K562 (cell line): ENCODE results near the gene NET1. TPM values are rescaled to one million over a fixed set of nuclear protein-coding genes. Genes with fewer than 3 reads are reported as not detected.
A peak's percentile ranks its signal among the peaks of the same experiment; 100 is the strongest.

Source experiments
- ARHGAP35 ChIP-seq: fragments of 450-650 bp; IDR thresholded peaks from 2 replicates; pipeline ENCODE4 v1.6.1; 2018; ENCODE audit not compliant: partially characterized antibody
- ASH1L ChIP-seq: fragments of 450-650 bp; IDR thresholded peaks from 2 replicates; pipeline ENCODE4 v1.6.1; 2018; ENCODE audit warnings: borderline replicate concordance, mild to moderate bottlenecking, low read depth; ENCODE audit not compliant: partially characterized antibody
- CEBPG ChIP-seq, 3 experiments: fragments of 200-800 bp in 1 of 3; sonication (Bioruptor generic) in 1 of 3; sonication (generic) in 1 of 3; formaldehyde crosslinking in 1 of 3; IDR thresholded peaks in 2 of 3; conservative IDR thresholded peaks in 1 of 3; 2 replicates each; pipeline versions ENCODE4 v1.6.1 to v1.8.0; 2016 to 2022; ENCODE audit warnings: missing compliant biosample characterization in 2 of 3, missing genetic modification characterization in 2 of 3, mild to moderate bottlenecking in 1 of 3, missing genetic modification reagents in 1 of 3
- EP300 ChIP-seq: IDR thresholded peaks from 2 replicates; pipeline ENCODE4 v1.6.1; 2012; ENCODE audit warnings: low read length, improper control_type of control experiment
- EP400 ChIP-seq: fragments of 450-650 bp; IDR thresholded peaks from 2 replicates; pipeline ENCODE4 v1.6.1; 2017; ENCODE audit warnings: antibody characterized with exemption, mild to moderate bottlenecking, moderate library complexity
- GABPB1 ChIP-seq: sonication (generic); formaldehyde crosslinking; IDR thresholded peaks from 2 replicates; pipeline ENCODE4 v1.8.0; 2022; ENCODE audit warnings: mild to moderate bottlenecking, missing genetic modification reagents
- HDAC1 ChIP-seq, 2 experiments: fragments of 450-650 bp; IDR thresholded peaks; 2 replicates each; pipeline ENCODE4 v1.6.1; 2016 to 2017; ENCODE audit warnings: inconsistent platforms in 1 of 2, mild to moderate bottlenecking in 1 of 2, moderate library complexity in 1 of 2
- LCOR ChIP-seq: sonication (generic); formaldehyde crosslinking; IDR thresholded peaks from 2 replicates; pipeline ENCODE4 v1.8.0; 2022; ENCODE audit warnings: mild to moderate bottlenecking, missing genetic modification reagents
- RBM34 ChIP-seq: fragments of 200-400 bp; formaldehyde crosslinking; IDR thresholded peaks from 2 replicates; pipeline ENCODE4 v1.6.1; 2018; ENCODE audit warnings: low read length, borderline replicate concordance; ENCODE audit not compliant: insufficient read depth
- RUNX1 ChIP-seq: sonication (generic); IDR thresholded peaks from 2 replicates; pipeline ENCODE4 v1.6.1; 2016; ENCODE audit warnings: antibody characterized with exemption, low read depth
- TAF1 ChIP-seq: IDR thresholded peaks from 2 replicates; pipeline ENCODE4 v1.6.1; 2011; ENCODE audit warnings: mild to moderate bottlenecking, low read length, moderate library complexity; ENCODE audit not compliant: insufficient read depth, control insufficient read depth, severe bottlenecking; ENCODE audit errors: extremely low read depth
- U2AF2 ChIP-seq: fragments of 200-400 bp; formaldehyde crosslinking; optimal IDR thresholded peaks from 2 replicates; pipeline ENCODE3; 2017; ENCODE audit warnings: low read depth, mild to moderate bottlenecking, low read length
- ZC3H8 ChIP-seq: fragments of 450-650 bp; IDR thresholded peaks from 2 replicates; pipeline ENCODE4 v1.6.1; 2017
- ZNF224 ChIP-seq: sonication (generic); formaldehyde crosslinking; IDR thresholded peaks from 2 replicates; pipeline ENCODE4 v1.8.0; 2022; ENCODE audit warnings: mild to moderate bottlenecking, missing genetic modification reagents
- polyA plus RNA-seq, 8 experiments: library from polyadenylated mRNA; depleted of rRNA in 4 of 8; stranded (reverse) in 5 of 8; unstranded in 3 of 8; fragments of >200 nt; fragmentation: Nextera tagmentation in 2 of 8; fragmentation: Illumina TruSeq in 1 of 8; extraction: Ambion mirVana in 2 of 8; extraction: Trizol in 1 of 8; gene quantifications; 2 replicates each; pipeline versions ENCODE4 v1.2.1 to v1.2.3, GENCODE V29; 2011 to 2014; ENCODE audit warnings: inconsistent platforms in 1 of 8, missing spikeins in 1 of 8
- total RNA-seq, 7 experiments: library from RNA; depleted of rRNA in 6 of 7; stranded (reverse); fragments of >200 nt in 6 of 7; fragmentation: Illumina TruSeq in 2 of 7; extraction: Trizol in 2 of 7; gene quantifications; 2 replicates each; pipeline versions ENCODE4 v1.2.1 to v1.2.3, GENCODE V29; 2011 to 2021; ENCODE audit warnings: low replicate concordance in 1 of 7
- TF ChIP-seq, protein P1 (sequence below): IDR thresholded peaks from 3 replicates; pipeline ENCODE4 v1.6.1; 2011; ENCODE audit warnings: borderline replicate concordance, mild to moderate bottlenecking; ENCODE audit not compliant: insufficient read length, insufficient read depth
- TF ChIP-seq, protein P2 (sequence below): fragments of 250-450 bp; sonication (Bioruptor Pico); IDR thresholded peaks from 2 replicates; pipeline ENCODE4 v1.9.0; 2021; ENCODE audit warnings: mild to moderate bottlenecking, inconsistent platforms
- TF ChIP-seq, protein P3 (sequence below): fragments of 450-650 bp; formaldehyde crosslinking; IDR thresholded peaks from 2 replicates; pipeline ENCODE4 v1.4.0; 2022; ENCODE audit warnings: missing genetic modification characterization
- TF ChIP-seq, protein P4 (sequence below): fragments of 250-450 bp; sonication (Bioruptor Pico); IDR thresholded peaks from 2 replicates; pipeline ENCODE4 v1.5.0; 2021
- TF ChIP-seq, protein P5 (sequence below): sonication (generic); formaldehyde crosslinking; IDR thresholded peaks from 2 replicates; pipeline ENCODE4 v1.8.0; 2022; ENCODE audit warnings: mild to moderate bottlenecking, missing genetic modification reagents
- TF ChIP-seq, protein P6 (sequence below): IDR thresholded peaks from 2 replicates; pipeline ENCODE4 v1.6.1; 2011; ENCODE audit not compliant: insufficient read length; ENCODE audit errors: extremely low read depth

The NET1 gene
- total and polyA plus RNA-seq, 9 of the 15 experiments (the other 6 are each of a cell fraction or from before 2014, with no cell fraction given): 47.4 to 258 (median 106) TPM

DNA sequence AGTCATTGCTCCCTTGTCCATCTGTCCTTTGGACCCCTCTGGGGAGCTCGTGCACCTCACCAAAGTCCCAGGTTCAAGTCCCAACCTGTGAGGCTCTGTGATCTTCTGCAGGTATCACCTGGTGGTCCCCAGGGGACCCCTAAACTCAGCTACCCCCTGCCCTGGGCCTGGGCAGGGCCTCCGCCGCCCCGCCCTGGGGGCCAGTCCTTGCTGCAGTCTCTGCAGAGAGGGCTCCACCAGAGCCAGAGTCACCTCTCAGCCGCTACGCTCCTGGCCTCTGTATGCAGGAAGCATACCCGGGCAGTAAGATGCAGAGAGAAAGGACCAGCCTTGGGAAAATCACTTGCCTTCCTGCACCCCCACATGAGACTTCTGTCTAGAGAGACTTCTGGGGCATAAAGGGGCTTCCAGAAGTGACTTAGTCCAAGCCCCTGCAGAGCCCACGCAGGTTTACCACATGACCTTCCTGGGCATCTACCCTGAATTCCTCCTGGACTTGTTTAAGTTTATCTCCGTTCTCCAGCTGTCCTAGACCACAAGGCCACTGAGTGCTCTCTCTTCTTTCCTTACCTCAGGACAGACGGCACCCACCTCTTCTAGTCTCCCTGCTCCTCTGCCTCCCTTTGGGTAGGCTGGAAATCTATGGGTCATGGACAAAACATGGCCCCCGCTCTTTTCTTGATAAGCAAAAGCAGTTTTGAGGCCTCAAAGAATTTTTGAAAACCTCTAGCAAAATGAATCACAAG, 65.8 kb downstream of the NET1 start (continued):
- TF ChIP-seq, protein P1, sequence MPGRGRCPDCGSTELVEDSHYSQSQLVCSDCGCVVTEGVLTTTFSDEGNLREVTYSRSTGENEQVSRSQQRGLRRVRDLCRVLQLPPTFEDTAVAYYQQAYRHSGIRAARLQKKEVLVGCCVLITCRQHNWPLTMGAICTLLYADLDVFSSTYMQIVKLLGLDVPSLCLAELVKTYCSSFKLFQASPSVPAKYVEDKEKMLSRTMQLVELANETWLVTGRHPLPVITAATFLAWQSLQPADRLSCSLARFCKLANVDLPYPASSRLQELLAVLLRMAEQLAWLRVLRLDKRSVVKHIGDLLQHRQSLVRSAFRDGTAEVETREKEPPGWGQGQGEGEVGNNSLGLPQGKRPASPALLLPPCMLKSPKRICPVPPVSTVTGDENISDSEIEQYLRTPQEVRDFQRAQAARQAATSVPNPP: no peak
- TF ChIP-seq U2AF2: no peak
- no peak for TF ChIP-seq RUNX1
- TF ChIP-seq, protein P2, sequence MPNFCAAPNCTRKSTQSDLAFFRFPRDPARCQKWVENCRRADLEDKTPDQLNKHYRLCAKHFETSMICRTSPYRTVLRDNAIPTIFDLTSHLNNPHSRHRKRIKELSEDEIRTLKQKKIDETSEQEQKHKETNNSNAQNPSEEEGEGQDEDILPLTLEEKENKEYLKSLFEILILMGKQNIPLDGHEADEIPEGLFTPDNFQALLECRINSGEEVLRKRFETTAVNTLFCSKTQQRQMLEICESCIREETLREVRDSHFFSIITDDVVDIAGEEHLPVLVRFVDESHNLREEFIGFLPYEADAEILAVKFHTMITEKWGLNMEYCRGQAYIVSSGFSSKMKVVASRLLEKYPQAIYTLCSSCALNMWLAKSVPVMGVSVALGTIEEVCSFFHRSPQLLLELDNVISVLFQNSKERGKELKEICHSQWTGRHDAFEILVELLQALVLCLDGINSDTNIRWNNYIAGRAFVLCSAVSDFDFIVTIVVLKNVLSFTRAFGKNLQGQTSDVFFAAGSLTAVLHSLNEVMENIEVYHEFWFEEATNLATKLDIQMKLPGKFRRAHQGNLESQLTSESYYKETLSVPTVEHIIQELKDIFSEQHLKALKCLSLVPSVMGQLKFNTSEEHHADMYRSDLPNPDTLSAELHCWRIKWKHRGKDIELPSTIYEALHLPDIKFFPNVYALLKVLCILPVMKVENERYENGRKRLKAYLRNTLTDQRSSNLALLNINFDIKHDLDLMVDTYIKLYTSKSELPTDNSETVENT (CRISPR knock-in tag): no peak
- TF ChIP-seq EP300: peak; percentile 84
- no peak for TF ChIP-seq ZC3H8
- TF ChIP-seq, protein P3, sequence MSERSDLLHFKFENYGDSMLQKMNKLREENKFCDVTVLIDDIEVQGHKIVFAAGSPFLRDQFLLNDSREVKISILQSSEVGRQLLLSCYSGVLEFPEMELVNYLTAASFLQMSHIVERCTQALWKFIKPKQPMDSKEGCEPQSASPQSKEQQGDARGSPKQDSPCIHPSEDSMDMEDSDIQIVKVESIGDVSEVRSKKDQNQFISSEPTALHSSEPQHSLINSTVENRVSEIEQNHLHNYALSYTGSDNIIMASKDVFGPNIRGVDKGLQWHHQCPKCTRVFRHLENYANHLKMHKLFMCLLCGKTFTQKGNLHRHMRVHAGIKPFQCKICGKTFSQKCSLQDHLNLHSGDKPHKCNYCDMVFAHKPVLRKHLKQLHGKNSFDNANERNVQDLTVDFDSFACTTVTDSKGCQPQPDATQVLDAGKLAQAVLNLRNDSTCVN (CRISPR knock-in tag): no peak
- TF ChIP-seq, protein P4, sequence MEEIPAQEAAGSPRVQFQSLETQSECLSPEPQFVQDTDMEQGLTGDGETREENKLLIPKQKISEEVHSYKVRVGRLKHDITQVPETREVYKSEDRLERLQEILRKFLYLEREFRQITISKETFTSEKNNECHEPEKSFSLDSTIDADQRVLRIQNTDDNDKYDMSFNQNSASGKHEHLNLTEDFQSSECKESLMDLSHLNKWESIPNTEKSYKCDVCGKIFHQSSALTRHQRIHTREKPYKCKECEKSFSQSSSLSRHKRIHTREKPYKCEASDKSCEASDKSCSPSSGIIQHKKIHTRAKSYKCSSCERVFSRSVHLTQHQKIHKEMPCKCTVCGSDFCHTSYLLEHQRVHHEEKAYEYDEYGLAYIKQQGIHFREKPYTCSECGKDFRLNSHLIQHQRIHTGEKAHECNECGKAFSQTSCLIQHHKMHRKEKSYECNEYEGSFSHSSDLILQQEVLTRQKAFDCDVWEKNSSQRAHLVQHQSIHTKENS: no peak
- TF ChIP-seq GABPB1 (CRISPR knock-in tag): no peak
- no peak for TF ChIP-seq HDAC1 (IDR thresholded peaks at IDR 0.05)
- no peak for TF ChIP-seq ARHGAP35
- no peak for TF ChIP-seq RBM34
- TF ChIP-seq, protein P5, sequence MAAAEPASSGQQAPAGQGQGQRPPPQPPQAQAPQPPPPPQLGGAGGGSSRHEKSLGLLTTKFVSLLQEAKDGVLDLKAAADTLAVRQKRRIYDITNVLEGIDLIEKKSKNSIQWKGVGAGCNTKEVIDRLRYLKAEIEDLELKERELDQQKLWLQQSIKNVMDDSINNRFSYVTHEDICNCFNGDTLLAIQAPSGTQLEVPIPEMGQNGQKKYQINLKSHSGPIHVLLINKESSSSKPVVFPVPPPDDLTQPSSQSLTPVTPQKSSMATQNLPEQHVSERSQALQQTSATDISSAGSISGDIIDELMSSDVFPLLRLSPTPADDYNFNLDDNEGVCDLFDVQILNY (CRISPR knock-in tag): no peak
- no peak for TF ChIP-seq ZNF224 (CRISPR knock-in tag)
- TF ChIP-seq LCOR (CRISPR knock-in tag): peak; percentile 21; the same call in 1 of the 2 replicates
- TF ChIP-seq CEBPG (CRISPR knock-in tag; IDR thresholded peaks at IDR 0.05): no peak
- no peak for TF ChIP-seq CEBPG (tag; conservative IDR thresholded peaks at IDR 0.05 in 1 of 2, IDR thresholded peaks at IDR 0.05 in 1 of 2)
- TF ChIP-seq TAF1: no peak
- no peak; the same call in 1 of the 2 replicates for TF ChIP-seq EP400
- no peak for TF ChIP-seq ASH1L
- TF ChIP-seq, protein P6, sequence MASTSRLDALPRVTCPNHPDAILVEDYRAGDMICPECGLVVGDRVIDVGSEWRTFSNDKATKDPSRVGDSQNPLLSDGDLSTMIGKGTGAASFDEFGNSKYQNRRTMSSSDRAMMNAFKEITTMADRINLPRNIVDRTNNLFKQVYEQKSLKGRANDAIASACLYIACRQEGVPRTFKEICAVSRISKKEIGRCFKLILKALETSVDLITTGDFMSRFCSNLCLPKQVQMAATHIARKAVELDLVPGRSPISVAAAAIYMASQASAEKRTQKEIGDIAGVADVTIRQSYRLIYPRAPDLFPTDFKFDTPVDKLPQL: no peak
